Inflammatory macrophage treated with lipopolysaccharide for 1 hour (primary cell): ENCODE data around the gene SMAD1.
A peak's percentile ranks its signal among the peaks of the same experiment; 100 is the strongest.

ENCODE experiments used
- DNase-seq, 2 donors: peaks; one replicate each; pipeline ENCODE4 v3.0.0-alpha.2; 2020 to 2022

The SMAD1 gene

GRCh38 chr4:145490361-145490760 is 8.7 kb downstream of the SMAD1 start:
- no peak for DNase-seq

DNA sequence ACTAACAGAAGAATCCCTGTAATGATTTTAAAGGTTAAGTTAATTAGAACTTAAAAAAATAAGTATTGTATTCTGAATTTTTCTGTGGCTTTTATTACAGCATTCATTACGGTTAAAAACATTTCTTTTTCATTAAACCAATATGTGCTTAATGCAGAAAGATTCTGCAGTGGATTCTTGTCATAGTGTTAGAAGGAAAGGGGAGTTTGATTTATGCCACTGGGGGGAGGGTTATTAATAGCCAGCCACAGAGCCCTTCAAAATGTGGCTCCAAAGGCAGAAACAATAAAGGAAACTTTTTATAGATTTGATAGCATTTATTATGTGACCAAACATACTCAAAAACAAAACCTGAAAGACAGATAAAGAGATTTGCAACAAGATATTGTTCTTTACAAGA is 9.1 kb downstream of the SMAD1 start:
- no peak for DNase-seq

DNA sequence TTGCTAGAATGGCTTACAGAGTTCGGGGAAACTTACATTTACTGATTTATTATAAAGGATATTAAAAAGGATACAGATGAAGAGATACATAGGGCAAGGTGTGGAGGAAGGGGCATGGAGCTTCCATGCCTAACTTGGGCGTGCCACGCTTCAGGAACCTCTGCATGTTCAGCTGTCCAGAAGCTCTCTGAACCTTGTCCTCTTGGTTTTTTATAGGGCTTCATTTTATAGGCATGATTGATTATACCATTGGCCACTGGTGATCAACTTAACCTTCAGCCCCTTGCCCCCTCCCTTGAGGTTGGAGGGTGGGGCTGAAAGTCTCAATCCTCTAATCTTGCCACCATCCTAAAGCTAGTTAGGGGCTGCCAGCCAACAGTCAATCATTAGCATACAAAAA is 10.7 kb downstream of the SMAD1 start:
- no peak for DNase-seq

- no peak for DNase-seq
Measured at GRCh38 chr4:145493166-145493565, 11.5 kb downstream of the SMAD1 start.

GRCh38 chr4:145494666-145495270 is 13.1 kb downstream of the SMAD1 start:
- peak; percentile 13 to 25 for DNase-seq

DNA sequence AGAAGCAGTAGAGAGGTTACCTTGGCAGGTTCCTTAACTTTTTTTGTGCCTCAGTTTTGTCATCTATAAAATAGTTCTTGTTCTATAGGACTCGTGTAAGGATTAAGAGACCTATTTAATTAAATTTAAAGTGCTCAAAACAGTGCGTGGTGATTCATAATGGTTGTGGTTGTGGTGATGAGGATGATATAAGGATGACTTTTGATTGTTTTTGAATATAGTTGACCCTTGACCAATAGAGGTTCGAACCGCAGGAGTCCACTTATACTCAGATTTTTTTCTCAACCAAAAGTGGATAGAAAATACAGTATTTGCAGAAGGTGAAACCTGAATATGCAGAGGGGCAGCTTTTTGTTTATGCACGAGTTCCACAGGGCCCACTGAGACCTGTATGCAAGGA is 14.6 kb downstream of the SMAD1 start:
- DNase-seq = no peak

DNA sequence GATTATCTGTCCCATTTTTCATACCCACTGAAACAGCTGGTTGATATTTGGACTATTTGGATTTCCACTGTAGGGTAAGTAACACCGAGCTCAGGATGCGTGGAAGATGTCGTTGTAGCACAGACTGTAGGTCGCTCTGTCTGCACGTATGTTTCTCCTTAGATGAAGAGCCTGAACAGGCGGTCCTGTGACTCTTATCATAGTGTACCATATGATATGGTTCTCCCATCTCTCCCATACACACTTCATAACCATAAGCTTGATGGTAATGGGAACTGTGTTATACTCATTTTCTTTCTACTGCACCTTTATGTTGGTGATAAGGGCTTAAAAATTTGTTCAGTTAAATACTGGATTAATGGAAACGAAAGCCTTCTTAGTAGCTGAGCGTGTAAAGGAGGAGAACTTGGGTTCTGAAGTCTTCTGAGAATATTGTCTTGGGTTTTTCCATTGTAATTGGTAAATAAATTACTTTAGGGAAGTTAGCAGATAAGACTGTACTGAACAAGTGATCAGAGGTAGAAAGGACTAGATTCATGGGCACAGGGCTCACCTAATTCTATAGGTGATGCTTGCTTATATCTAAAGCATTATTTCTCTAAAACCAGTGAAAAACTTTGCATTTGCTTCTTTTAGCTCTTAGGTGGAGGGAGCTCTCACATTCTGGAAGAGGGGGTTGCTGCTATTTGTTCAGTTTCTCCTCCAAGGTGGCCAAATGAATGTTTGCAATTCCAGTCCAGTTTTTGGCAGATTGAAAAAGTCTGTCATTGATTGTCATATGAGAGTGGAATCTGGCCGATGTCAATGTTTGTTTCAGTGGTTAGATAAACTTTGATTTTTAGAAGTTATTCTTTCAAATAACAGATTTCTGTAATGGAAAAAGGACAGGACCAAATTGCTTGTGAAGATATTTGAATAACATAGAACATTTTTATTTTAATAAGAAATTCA is 15.8 kb downstream of the SMAD1 start:
- DNase-seq = no peak

- no peak for DNase-seq
Measured at GRCh38 chr4:145498430-145498829, 16.8 kb downstream of the SMAD1 start.

- DNase-seq = no peak
Measured at GRCh38 chr4:145501051-145501660, 19.5 kb downstream of the SMAD1 start.

GRCh38 chr4:145502809-145503208 is 21.2 kb downstream of the SMAD1 start:
- no peak for DNase-seq

GRCh38 chr4:145503486-145504072 is 21.9 kb downstream of the SMAD1 start:
- DNase-seq = no peak

DNA sequence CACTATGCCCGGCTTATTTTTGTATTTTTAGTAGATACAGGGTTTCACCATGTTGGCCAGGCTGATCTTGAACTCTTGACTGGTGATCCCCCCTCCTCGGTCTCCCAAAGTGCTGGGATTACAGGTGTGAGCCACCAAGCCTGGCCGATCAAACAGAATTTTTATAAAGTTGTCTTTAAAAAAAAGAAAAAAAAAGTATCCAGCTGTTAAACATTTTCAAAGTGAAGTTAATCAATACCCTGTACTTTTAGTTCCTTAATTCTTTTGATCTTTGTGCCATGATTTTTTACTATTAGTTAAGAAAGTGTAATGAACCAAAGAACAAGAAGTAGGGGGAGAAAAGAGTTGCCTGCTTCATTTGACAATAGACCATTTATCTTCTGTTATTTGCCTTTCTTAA is 24.3 kb downstream of the SMAD1 start:
- DNase-seq = no peak

GRCh38 chr4:145507636-145508035 is 26.0 kb downstream of the SMAD1 start:
- DNase-seq = no peak

- no peak for DNase-seq
Measured at GRCh38 chr4:145511913-145512522, 30.4 kb downstream of the SMAD1 start.

GRCh38 chr4:145513020-145513621 is 31.5 kb downstream of the SMAD1 start:
- no peak for DNase-seq

DNA sequence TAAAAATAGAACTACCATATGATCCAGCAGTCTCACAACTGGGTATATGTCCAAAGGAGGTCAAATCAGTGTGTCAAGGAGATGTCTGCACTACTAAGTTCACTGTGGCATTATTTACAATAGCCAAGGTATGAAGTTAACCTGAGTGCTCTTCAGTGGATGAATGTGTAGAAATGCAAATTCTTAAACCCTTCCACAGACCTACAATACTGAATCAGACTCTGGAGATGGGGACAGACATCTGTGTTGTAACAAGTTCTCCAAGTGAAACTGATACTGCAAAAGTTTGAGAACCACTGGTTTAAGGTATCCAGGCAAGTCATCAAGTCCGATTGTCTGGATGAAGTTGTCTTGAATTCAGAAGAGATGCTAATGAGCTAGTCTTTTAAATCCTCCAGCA is 38.5 kb downstream of the SMAD1 start:
- no peak for DNase-seq

DNA sequence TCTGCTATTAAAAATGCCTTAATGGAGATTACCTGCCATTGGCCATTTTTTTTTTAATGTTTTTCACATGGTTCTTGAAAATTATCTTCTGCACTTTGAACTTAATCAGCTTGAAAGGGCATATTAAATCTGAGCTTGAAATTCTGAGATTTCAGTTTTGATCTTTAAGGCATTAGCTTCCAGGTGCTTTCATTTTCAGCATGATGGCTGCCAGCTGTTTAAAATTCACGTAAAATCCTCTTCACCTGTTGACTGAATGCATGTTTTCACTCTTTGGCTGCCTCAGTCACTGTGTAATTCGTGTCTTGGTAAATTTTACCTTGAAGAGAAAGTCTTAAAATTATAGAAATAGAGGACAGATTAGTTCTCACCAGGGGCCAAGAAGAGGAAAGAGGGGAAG is 39.6 kb downstream of the SMAD1 start:
- no peak for DNase-seq

DNA sequence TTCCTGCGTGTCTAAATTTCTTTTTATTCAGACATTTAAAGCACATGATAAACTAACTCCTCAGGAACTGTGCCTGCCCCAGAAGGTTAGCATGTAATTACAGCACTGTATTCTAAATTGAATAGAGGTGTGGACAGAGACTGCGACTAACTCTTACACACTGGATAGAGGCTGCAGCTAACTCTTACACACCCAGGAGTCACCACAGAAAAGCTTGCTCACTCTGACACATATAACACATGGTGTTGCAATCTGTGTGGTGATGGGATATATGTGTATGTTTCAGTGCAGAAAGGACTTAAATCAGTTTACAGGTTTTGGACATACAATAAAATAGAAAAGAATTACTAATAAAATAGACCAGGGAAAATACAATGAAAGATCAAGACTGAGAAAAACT is 41.5 kb downstream of the SMAD1 start:
- no peak for DNase-seq

DNA sequence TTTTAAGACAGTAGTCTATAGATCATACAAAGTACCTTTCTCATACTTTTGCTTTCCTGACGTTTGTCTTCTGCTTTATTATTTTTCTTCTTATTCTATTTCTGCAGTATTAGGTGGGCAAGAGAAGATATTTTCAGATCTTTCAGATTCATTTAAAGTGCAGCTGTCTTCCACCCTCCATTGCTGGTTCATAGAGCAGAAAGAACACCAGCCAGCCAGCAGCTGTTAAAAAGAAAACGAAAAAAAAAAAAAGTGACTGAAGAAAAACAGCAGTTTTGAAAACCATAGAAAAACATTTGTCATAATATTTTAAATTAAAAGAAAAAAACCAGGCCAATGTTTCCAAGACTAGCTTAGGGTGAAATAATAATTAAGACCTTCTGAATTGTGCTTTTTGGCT is 42.9 kb downstream of the SMAD1 start:
- DNase-seq = no peak

- DNase-seq = no peak
Measured at GRCh38 chr4:145525291-145525740, 43.7 kb downstream of the SMAD1 start.

GRCh38 chr4:145527773-145528172 is 46.1 kb downstream of the SMAD1 start:
- no peak for DNase-seq

- DNase-seq = no peak
Measured at GRCh38 chr4:145528601-145529000, 46.9 kb downstream of the SMAD1 start.

GRCh38 chr4:145530189-145530588 is 48.5 kb downstream of the SMAD1 start:
- DNase-seq = no peak
